NCI-H1930 (cell line): ENCODE results near the gene TMEM35A.
"Not testable (repeated sequence)": the region's sequence is repeated elsewhere in the genome, so short reads cannot be mapped to it uniquely, and the experiment has no call there.

Source experiments
- DNase-seq, 2 experiments: peaks; one replicate each; lab custom pipeline; 2025; lab: John Stamatoyannopoulos, UW

Gene TMEM35A

GRCh38 chrX:101078716-101079598 lies at the start of gene TMEM35A:
TMEM35A (plus strand) TSS chrX:101078879; CDS start chrX:101079003, 124 bp downstream.
- no peak for DNase-seq

DNA sequence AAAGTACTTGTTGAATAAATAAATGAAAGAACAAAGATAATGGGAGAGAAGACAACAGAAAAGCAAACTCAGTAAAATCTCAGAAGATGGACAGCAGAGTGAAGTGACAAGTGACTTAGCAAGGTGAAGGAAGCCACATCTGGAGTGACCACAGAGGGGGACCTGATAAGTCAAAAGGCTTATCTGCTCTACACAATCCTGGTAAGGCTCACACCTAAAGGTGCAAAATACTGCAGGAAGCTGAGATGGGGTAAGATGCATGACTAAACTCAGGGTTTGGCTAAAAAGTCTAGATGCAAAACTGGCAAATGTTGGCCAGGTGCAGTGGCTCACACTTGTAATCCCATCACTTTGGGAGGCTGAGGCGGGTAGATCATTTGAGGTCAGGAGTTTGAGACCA lies 49.0 kb upstream of the TMEM35A start:
- no peak for DNase-seq

GRCh38 chrX:101037231-101037630 lies 41.4 kb upstream of the TMEM35A start:
- DNase-seq, result no peak

DNA sequence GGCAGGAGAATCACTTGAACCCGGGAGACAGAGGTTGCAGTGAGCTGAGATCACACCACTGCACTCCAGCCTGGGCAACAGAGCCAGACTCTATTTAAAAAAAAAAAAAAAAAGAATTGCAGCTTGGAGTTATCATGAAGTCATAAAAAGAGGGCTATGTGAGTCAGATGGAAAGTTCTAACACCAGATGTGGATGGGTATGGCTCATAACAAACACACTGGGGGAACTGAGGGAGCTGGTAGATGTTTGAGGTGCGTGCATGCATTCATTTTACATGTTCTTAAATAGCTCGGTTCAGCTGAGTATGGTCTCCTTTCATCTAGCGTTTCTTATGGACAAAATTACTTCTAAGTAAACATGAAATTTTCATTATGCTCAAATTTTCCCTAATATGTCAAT lies 38.5 kb upstream of the TMEM35A start:
- no peak for DNase-seq

- DNase-seq, result no peak
Observed at GRCh38 chrX:101051153-101051548, 27.5 kb upstream of the TMEM35A start.

GRCh38 chrX:101051549-101052302 lies 27.0 kb upstream of the TMEM35A start, which contains the start of gene TRMT2B:
TRMT2B (minus strand) TSS chrX:101052111; CDS start chrX:101042289, 9,822 bp downstream.
- peak; percentile 43 to 49 for DNase-seq

DNA sequence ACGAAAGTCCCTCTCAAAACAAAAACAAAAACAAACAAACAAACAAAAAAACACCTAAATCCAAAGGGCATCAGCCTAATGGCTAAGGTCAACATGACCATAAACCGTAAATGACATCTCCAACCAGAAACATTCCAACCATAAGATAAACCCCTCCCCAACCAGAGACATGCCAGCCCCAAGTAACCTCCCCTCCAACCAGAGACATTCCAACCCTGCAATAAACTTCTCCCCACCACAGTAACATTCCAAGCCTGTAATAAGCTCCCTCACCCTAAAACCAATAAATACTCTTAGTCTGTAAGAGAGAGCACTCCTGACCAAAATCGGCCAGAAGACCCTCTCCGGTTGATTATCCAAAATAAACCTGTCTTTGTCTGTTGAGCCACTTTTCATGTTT lies 22.1 kb upstream of the TMEM35A start:
- not testable (repeated sequence) for DNase-seq

DNA sequence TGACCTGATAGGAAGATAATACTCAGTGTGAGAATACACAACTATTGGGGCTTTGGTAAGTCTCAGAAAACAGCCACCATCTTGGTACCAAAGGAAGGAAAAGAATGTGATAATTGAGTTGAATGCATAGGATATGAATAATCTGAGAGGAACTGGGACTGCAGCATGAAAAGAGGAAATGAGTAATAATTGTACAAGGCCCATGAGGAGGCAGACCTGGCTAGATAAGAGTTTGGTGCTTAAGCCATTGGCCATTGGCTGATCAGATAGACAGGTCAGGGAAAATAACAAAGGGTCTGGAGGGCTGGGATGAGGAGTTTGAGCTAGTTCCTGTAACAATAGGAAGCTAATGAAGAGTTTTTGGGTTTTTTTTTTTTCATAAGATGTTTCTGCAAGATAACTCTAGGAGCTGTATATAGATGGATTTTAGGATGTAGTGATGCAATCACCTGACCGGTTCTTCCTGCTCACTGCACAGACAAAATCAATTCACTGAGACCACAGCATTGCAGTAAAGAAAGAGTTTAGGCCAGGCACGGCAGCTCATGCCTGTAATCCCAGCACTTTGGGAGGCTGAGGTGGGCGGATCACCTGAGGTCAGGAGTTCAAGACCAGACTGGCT lies 21.5 kb upstream of the TMEM35A start:
- DNase-seq, result no peak

- no peak for DNase-seq
Observed at GRCh38 chrX:101062176-101062575, 16.5 kb upstream of the TMEM35A start.

DNA sequence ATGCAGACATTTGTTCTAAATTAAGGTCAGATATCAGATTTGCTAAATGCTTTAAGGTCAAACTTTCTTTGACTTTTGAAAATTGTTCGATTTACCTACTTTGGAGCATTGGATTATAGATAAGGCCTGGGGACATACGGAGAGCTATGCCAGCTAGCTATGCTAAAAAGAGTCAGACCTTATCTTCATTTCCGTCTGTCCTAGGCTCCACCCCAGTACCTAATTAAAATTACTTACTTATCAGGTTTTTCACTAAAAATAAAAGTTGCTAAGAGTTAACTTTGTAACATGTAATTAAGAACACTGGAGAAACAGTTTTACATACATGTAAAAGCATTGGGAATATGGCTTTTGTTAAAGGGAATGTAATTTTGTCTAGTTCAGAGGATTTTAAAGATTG lies 7.1 kb upstream of the TMEM35A start:
- DNase-seq, result no peak

- no peak for DNase-seq
Observed at GRCh38 chrX:101079736-101080270, 1.1 kb downstream of the TMEM35A start.

GRCh38 chrX:101080326-101081124 lies 1.8 kb downstream of the TMEM35A start:
- no peak for DNase-seq

DNA sequence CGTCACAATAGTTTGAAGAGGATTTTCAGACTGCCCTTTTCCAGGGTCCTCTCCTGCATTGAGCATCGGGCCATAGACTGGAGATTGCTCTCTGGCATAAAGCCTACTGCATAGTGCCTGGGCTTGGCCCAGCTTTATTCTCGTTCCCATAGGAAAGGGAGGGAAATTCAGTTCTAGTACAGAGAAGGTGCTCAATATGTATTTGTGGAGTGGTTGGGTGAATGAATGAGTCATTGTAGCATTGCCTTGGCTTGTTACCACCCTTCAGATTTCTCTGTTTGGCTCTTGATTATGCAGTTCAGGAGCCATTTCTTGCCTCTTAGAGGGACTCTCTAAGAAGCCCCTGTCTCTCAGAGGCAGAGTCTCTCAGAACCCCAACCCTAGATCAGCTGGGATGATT lies 2.6 kb downstream of the TMEM35A start:
- no peak for DNase-seq

DNA sequence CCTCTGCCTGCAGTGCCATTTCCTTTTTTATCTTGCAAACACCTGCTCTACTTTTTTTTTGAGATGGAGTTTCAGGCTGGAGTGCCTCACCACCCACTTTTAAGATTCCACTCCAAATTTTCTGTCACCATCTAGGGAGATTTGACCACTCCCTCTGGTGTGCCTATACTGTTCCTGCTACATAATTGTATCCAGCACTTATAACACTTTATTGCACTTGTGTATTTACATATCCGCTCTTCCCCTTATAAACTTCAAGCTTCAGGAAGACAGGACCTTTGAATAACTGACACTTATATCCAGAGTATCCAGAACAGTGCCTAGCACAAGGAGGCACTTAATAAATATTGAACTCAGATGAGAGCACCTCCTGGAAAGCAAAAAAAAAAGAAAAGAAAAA lies 13.1 kb downstream of the TMEM35A start:
- DNase-seq, result no peak

- DNase-seq, result peak; percentile 92 to 93
Observed at GRCh38 chrX:101097546-101098453, 19.1 kb downstream of the TMEM35A start, which contains the start of gene CENPI. CENPI (plus strand) TSS chrX:101098204; CDS start chrX:101101071, 2,867 bp downstream.

- DNase-seq, result no peak
Observed at GRCh38 chrX:101108284-101108683, 29.6 kb downstream of the TMEM35A start.

DNA sequence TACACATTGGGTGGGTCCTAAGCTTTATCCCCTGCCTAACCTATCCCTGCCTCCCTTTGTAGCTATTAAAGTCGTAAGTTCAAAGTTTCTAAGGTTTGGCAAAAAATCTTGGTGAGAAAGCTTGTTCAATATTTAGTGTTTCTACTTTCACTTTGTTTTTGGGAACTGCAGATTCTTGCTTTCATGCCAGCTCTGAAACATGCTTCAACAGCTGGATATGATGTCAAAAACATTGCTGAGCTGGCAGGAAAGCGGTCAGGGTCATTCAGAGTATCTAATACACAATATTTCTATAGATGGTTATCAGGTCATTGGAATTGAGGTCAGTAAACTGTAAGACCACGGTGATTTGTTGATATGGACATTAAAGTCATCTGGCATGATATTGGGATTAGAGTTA lies 39.0 kb downstream of the TMEM35A start:
- DNase-seq, result no peak

DNA sequence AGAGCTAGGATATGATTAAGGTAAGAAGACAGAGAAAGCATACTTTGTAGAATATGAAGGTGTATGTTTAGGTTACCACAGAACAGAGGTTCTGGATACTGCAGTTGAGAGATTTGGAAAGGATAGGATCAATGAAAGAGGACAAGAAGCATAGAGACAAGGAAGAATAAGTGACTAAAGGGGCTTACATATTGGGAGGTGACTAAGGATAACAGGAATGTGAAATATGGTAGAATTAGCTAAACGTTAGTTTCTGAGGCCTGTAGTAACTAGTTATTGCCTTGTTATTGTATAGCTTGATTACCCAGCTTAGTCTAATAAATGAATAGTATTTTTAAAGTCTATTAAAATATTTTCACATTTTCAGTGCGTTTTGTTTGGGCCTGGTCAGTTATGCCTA lies 57.6 kb downstream of the TMEM35A start:
- no peak for DNase-seq
